Caco-2 (cell line): Measurements from ENCODE around the gene CEACAM4. TPM values are rescaled to one million over a fixed set of nuclear protein-coding genes. Genes with fewer than 3 reads are reported as not detected.

ENCODE experiments used
- BruUV-seq: library from RNA; stranded (reverse); fragments of 400-500 nt; replicated peaks from 2 replicates; lab custom pipeline; 2021; lab: Mats Ljungman, UMichigan
- CTCF ChIA-PET: fragments of 300-600 bp; sonication (Branson Sonifier 250); formaldehyde crosslinking; loops from one replicate; lab custom pipeline; 2022; ENCODE audit warnings: antibody characterized with exemption; lab: Charles Lee
- POLR2A ChIA-PET: fragments of 300-600 bp; sonication (Branson Sonifier 250); formaldehyde crosslinking; loops from one replicate; lab custom pipeline; 2022; ENCODE audit warnings: antibody characterized with exemption; lab: Charles Lee
- DNase-seq, 2 experiments: peaks; one replicate each; pipeline versions ENCODE4 v3.0.0 to v3.0.0-alpha.2; 2020 to 2022
- H3K27me3 ChIP-seq: replicated peaks from 2 replicates; pipeline ENCODE4 v1.6.0; 2011; ENCODE audit warnings: low read length; ENCODE audit not compliant: control insufficient read depth, insufficient read depth
- H3K36me3 ChIP-seq: 2 replicates; pipeline ENCODE4 v1.5.1; 2011; ENCODE audit warnings: low read length; ENCODE audit not compliant: control insufficient read depth, insufficient read depth
- H3K4me1 ChIP-seq: fragments of 250-450 bp; sonication (Bioruptor Pico); 2 replicates; pipeline ENCODE4 v1.5.1; 2020; ENCODE audit warnings: mild to moderate bottlenecking
- H3K4me3 ChIP-seq: 2 replicates; pipeline ENCODE4 v1.5.1; 2011; ENCODE audit warnings: low read depth, mild to moderate bottlenecking, control low read depth, low read length
- H3K9me3 ChIP-seq: fragments of 250-450 bp; sonication (Bioruptor Pico); 2 replicates; pipeline ENCODE4 v1.5.1; 2020; ENCODE audit warnings: mild to moderate bottlenecking, moderate library complexity
- H3K27ac Mint-ChIP-seq: one replicate; pipeline ENCODE4 v1.8.0; 2022; ENCODE audit warnings: mixed read lengths; ENCODE audit not compliant: unreplicated experiment
- H3K27me3 Mint-ChIP-seq: one replicate; pipeline ENCODE4 v1.8.0; 2022; ENCODE audit warnings: mixed read lengths; ENCODE audit not compliant: insufficient read depth, unreplicated experiment
- H3K36me3 Mint-ChIP-seq: one replicate; pipeline ENCODE4 v1.8.0; 2022; ENCODE audit warnings: mild to moderate bottlenecking, mixed read lengths; ENCODE audit not compliant: insufficient read depth, unreplicated experiment
- H3K4me1 Mint-ChIP-seq: one replicate; pipeline ENCODE4 v1.8.0; 2022; ENCODE audit warnings: low read depth, mixed read lengths; ENCODE audit not compliant: unreplicated experiment
- H3K4me3 Mint-ChIP-seq: one replicate; pipeline ENCODE4 v1.8.0; 2022; ENCODE audit warnings: mild to moderate bottlenecking, moderate library complexity, mixed read lengths; ENCODE audit not compliant: unreplicated experiment
- H3K9me3 Mint-ChIP-seq: one replicate; pipeline ENCODE4 v1.8.0; 2022; ENCODE audit warnings: mixed read lengths; ENCODE audit not compliant: unreplicated experiment
- CTCF ChIP-seq, 2 experiments: fragments of 200-600 bp in 1 of 2; IDR thresholded peaks; 1 replicate in 1 of 2; 2 replicates in 1 of 2; pipeline versions ENCODE4 v1.5.1 to v1.8.0; 2011 to 2022; ENCODE audit warnings: antibody characterized with exemption in 1 of 2, control low read depth in 1 of 2, inconsistent platforms in 1 of 2, low read depth in 1 of 2, low read length in 1 of 2, mild to moderate bottlenecking in 1 of 2, moderate library complexity in 1 of 2; ENCODE audit not compliant: insufficient read depth in 1 of 2, severe bottlenecking in 1 of 2, unreplicated experiment in 1 of 2
- intact Hi-C: fragments of 100-400 bp; cut with micrococcal nuclease; formaldehyde crosslinking; loops from one replicate; pipeline ENCODE4 v1.10.0; 2022; ENCODE audit not compliant: unreplicated experiment
- total RNA-seq: library from RNA; stranded (reverse); gene quantifications from 2 replicates; pipeline ENCODE4 v1.2.3, GENCODE V29; 2022

CEACAM4 gene
- total RNA-seq, 1 experiment from 2014 or later: not detected

- H3K36me3 ChIP-seq: no peaks in the 10 kb centered on the region
- H3K36me3 Mint-ChIP-seq: no peaks in the 10 kb centered on the region
- CTCF ChIA-PET: no interaction called here
- peaks cover 21% of the 10 kb centered on the region for H3K27me3 Mint-ChIP-seq
- H3K4me3 ChIP-seq: no peak overlapping the region
- POLR2A ChIA-PET: no interaction called here
- no peaks in the 10 kb centered on the region; the same call in 1 of the 2 replicates for H3K9me3 ChIP-seq
- no peaks in the 10 kb centered on the region; the same call in 1 of the 2 replicates for H3K27me3 ChIP-seq
- no peaks in the 10 kb centered on the region for H3K4me1 Mint-ChIP-seq
- peaks cover 9% of the 10 kb centered on the region for H3K9me3 Mint-ChIP-seq
- intact Hi-C loops: no loop called here
- TF ChIP-seq CTCF (IDR thresholded peaks at IDR 0.05; ENCODE audit: insufficient read depth in 1 of 2, low read depth in 1 of 2, low read length in 1 of 2, severe bottlenecking in 1 of 2, unreplicated experiment in 1 of 2): no peak
- H3K4me1 ChIP-seq: no peaks in the 10 kb centered on the region
- BruUV-seq: no TSS peak
- DNase-seq: no peak
- H3K4me3 Mint-ChIP-seq: no peak overlapping the region
- no peak overlapping the region for H3K27ac Mint-ChIP-seq
Measured at GRCh38 chr19:41627966-41628675, 1.2 kb upstream of the CEACAM4 start.

GRCh38 chr19:41626278-41626677 is 596 bp downstream of the CEACAM4 start:
- TF ChIP-seq CTCF (IDR thresholded peaks at IDR 0.05; ENCODE audit: insufficient read depth in 1 of 2, low read depth in 1 of 2, low read length in 1 of 2, severe bottlenecking in 1 of 2, unreplicated experiment in 1 of 2): no peak
- no peak overlapping the region for H3K4me3 Mint-ChIP-seq
- no peaks in the 10 kb centered on the region; the same call in 1 of the 2 replicates for H3K27me3 ChIP-seq
- POLR2A ChIA-PET: no interaction called here
- no TSS peak for BruUV-seq
- H3K9me3 Mint-ChIP-seq: peaks cover 9% of the 10 kb centered on the region
- no peaks in the 10 kb centered on the region for H3K36me3 Mint-ChIP-seq
- H3K27ac Mint-ChIP-seq: no peak overlapping the region
- CTCF ChIA-PET: interaction anchor here (0.7 kb wide), 1 partner anchor 455 kb away, joined by 3 read pairs; no protein-coding TSS in a partner anchor
- no peaks in the 10 kb centered on the region for H3K4me1 ChIP-seq
- no peaks in the 10 kb centered on the region; the same call in 1 of the 2 replicates for H3K9me3 ChIP-seq
- H3K27me3 Mint-ChIP-seq: peaks cover 28% of the 10 kb centered on the region
- no peaks in the 10 kb centered on the region for H3K4me1 Mint-ChIP-seq
- DNase-seq: no peak
- intact Hi-C loops: no loop called here
- H3K36me3 ChIP-seq: no peaks in the 10 kb centered on the region
- no peak overlapping the region for H3K4me3 ChIP-seq

DNA sequence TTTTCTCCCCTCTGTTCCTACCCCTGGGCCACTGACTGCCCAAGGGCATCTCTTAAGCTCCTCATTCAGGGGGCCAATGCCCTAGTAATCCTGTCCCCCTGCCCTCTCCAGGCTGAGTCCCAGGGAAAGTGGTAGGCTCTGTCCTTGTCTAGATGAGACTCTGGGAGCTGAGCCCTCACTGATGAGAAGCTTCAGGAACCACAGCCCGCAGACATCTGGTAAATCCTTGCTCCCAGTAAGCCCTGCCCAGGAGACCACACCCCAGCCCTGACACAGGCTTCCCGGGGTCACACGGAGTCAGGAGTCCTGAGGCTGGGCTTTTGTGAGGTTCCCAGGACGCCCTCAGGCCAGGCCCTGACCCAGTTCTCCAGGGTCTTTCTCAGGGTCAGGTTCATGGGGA is 1.9 kb downstream of the CEACAM4 start:
- ChIA-PET POLR2A (no interaction called here), CTCF (no interaction called here)
- no peaks in the 10 kb centered on the region for H3K36me3 ChIP-seq
- Mint-ChIP-seq H3K4me1 (no peaks in the 10 kb centered on the region), H3K27ac (no peak overlapping the region), H3K27me3 (peaks cover 32% of the 10 kb centered on the region), H3K9me3 (peaks cover 3% of the 10 kb centered on the region), H3K4me3 (no peak overlapping the region), H3K36me3 (no peaks in the 10 kb centered on the region)
- no peak for DNase-seq
- no TSS peak for BruUV-seq
- TF ChIP-seq CTCF (IDR thresholded peaks at IDR 0.05; ENCODE audit: insufficient read depth in 1 of 2, low read depth in 1 of 2, low read length in 1 of 2, severe bottlenecking in 1 of 2, unreplicated experiment in 1 of 2): no peak
- H3K27me3 ChIP-seq: no peaks in the 10 kb centered on the region; the same call in 1 of the 2 replicates
- no peak overlapping the region for H3K4me3 ChIP-seq
- intact Hi-C loops: no loop called here
- no peaks in the 10 kb centered on the region; the same call in 1 of the 2 replicates for H3K9me3 ChIP-seq
- H3K4me1 ChIP-seq: no peaks in the 10 kb centered on the region
